ENCODE results near the gene WLS.
"Not testable (repeated sequence)": the region's sequence is repeated elsewhere in the genome, so short reads cannot be mapped to it uniquely, and the experiment has no call there.

Gene WLS

DNA sequence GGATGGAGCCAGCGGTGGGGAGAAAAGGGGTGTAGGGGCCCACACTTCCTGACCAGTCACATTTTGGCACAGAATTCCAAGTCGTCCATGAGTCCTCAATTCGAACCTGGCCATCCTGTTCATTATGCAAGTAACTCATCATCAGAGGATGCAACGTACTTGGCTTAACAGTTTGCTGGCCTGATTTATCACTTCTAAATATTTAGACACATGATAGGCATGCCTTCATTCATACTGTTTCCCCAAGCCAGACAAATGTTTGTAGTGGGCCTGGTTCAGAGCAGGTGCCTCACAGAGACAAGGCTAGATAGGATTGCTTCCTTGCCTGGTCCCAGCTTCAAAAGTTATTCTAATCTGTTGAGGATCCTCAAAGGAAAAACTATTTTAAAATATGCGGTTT lies 66.7 kb downstream of the WLS start:
- H4K20me1 ChIP-seq (ENCODE audit: low read depth, low read length) = no peaks in the 10 kb centered on the region
- no peaks in the 10 kb centered on the region for H3K9me3 ChIP-seq (ENCODE audit: insufficient read depth, low read length)
- no peaks in the 10 kb centered on the region for H3K79me2 ChIP-seq (ENCODE audit: insufficient read depth, low read length)
- H3K4me2 ChIP-seq (ENCODE audit: low read depth, low read length, poor library complexity, severe bottlenecking) = no peak overlapping the region
- no peaks in the 10 kb centered on the region for H3K36me3 ChIP-seq (ENCODE audit: low read length)
- H3K27me3 ChIP-seq (ENCODE audit: low read length) = no peaks in the 10 kb centered on the region
- TF ChIP-seq CTCF (IDR thresholded peaks at IDR 0.05; ENCODE audit: insufficient read depth, low read length, poor library complexity, severe bottlenecking) = no peak
- TF ChIP-seq EZH2phosphoT487 (conservative IDR thresholded peaks at IDR 0.05; ENCODE audit: low read length) = no peak
- no peaks in the 10 kb centered on the region for H3K9me2 ChIP-seq (replicated peaks; ENCODE audit: insufficient read depth, low read length)
- no peak overlapping the region for H3K4me3 ChIP-seq (ENCODE audit: insufficient read depth, low read length, poor library complexity, severe bottlenecking)
- no peak overlapping the region for H2AFZ ChIP-seq (ENCODE audit: low read depth, low read length, severe bottlenecking)
- no peak overlapping the region for H3K9ac ChIP-seq (ENCODE audit: low read length)
- H3F3A ChIP-seq (ENCODE audit: insufficient read depth) = no peaks in the 10 kb centered on the region
- H3K27ac ChIP-seq (ENCODE audit: low read depth, low read length) = no peak overlapping the region

DNA sequence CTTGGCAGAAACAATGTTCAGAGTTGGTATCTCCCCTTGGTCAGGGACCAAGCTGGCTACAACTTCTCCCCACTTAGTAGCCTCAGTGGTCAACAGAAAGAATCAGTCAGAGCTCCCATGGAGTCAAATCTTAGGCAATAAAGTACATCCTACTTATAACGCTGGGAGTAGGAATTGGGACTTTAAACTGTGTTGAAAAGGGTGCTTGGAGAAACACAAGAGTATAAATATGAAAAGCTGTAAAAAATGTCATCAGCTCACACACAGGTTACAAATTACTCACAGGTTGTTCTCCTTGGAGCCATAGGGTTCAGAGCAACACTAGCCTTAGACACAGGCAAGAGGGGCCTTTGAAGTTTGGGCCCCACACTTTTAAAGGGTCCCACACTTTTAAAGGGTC lies 67.4 kb downstream of the WLS start:
- H3K36me3 ChIP-seq (ENCODE audit: low read length) = no peaks in the 10 kb centered on the region
- H3K9ac ChIP-seq (ENCODE audit: low read length) = no peak overlapping the region
- H3K4me2 ChIP-seq (ENCODE audit: low read depth, low read length, poor library complexity, severe bottlenecking) = no peak overlapping the region
- no peaks in the 10 kb centered on the region for H3K79me2 ChIP-seq (ENCODE audit: insufficient read depth, low read length)
- H4K20me1 ChIP-seq (ENCODE audit: low read depth, low read length) = no peaks in the 10 kb centered on the region
- H3F3A ChIP-seq (ENCODE audit: insufficient read depth) = no peaks in the 10 kb centered on the region
- H3K27me3 ChIP-seq (ENCODE audit: low read length) = no peaks in the 10 kb centered on the region
- no peak overlapping the region for H2AFZ ChIP-seq (ENCODE audit: low read depth, low read length, severe bottlenecking)
- no peak for TF ChIP-seq CTCF (IDR thresholded peaks at IDR 0.05; ENCODE audit: insufficient read depth, low read length, poor library complexity, severe bottlenecking)
- no peak for TF ChIP-seq EZH2phosphoT487 (conservative IDR thresholded peaks at IDR 0.05; ENCODE audit: low read length)
- H3K27ac ChIP-seq (ENCODE audit: low read depth, low read length) = no peak overlapping the region
- H3K9me3 ChIP-seq (ENCODE audit: insufficient read depth, low read length) = no peaks in the 10 kb centered on the region
- no peaks in the 10 kb centered on the region for H3K9me2 ChIP-seq (replicated peaks; ENCODE audit: insufficient read depth, low read length)
- H3K4me3 ChIP-seq (ENCODE audit: insufficient read depth, low read length, poor library complexity, severe bottlenecking) = no peak overlapping the region

GRCh38 chr1:68163220-68163619 lies 69.1 kb downstream of the WLS start:
- no peaks in the 10 kb centered on the region for H4K20me1 ChIP-seq (ENCODE audit: low read depth, low read length)
- no peak overlapping the region for H3K4me2 ChIP-seq (ENCODE audit: low read depth, low read length, poor library complexity, severe bottlenecking)
- no peaks in the 10 kb centered on the region for H3K27me3 ChIP-seq (ENCODE audit: low read length)
- H3K9me2 ChIP-seq (replicated peaks; ENCODE audit: insufficient read depth, low read length) = no peaks in the 10 kb centered on the region
- H3K27ac ChIP-seq (ENCODE audit: low read depth, low read length) = no peak overlapping the region
- no peaks in the 10 kb centered on the region for H3F3A ChIP-seq (ENCODE audit: insufficient read depth)
- H3K79me2 ChIP-seq (ENCODE audit: insufficient read depth, low read length) = no peaks in the 10 kb centered on the region
- H3K4me3 ChIP-seq (ENCODE audit: insufficient read depth, low read length, poor library complexity, severe bottlenecking) = no peak overlapping the region
- H2AFZ ChIP-seq (ENCODE audit: low read depth, low read length, severe bottlenecking) = no peak overlapping the region
- H3K9ac ChIP-seq (ENCODE audit: low read length) = no peak overlapping the region
- H3K9me3 ChIP-seq (ENCODE audit: insufficient read depth, low read length) = no peaks in the 10 kb centered on the region
- TF ChIP-seq CTCF (IDR thresholded peaks at IDR 0.05; ENCODE audit: insufficient read depth, low read length, poor library complexity, severe bottlenecking) = no peak
- no peak for TF ChIP-seq EZH2phosphoT487 (conservative IDR thresholded peaks at IDR 0.05; ENCODE audit: low read length)
- no peaks in the 10 kb centered on the region for H3K36me3 ChIP-seq (ENCODE audit: low read length)

DNA sequence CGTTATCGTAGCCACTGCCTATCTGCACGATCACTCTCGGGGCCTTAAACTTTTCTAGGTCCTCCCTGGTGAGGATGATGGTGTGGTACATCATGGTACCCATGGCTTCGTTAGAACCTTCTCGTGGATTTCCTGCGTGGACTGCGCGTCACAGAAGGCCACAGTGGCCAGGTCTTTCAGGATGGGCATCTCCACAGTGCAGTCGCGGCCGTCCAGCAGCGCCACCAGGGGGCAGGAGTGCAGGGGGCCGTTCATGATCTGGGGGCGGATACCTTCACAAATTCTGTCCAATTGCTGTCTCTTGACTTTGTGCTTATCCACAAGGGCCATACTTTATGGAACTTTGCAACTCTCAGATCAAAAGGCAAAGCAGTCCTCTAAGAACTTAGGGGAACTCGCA lies 69.6 kb downstream of the WLS start:
- Histone ChIP-seq H2AFZ (ENCODE audit: low read depth, low read length, severe bottlenecking) (no peak overlapping the region), H3K27ac (ENCODE audit: low read depth, low read length) (no peak overlapping the region), H3K9me2 (replicated peaks; ENCODE audit: insufficient read depth, low read length) (no peaks in the 10 kb centered on the region), H3F3A (ENCODE audit: insufficient read depth) (no peaks in the 10 kb centered on the region), H3K9ac (ENCODE audit: low read length) (no peak overlapping the region), H3K9me3 (ENCODE audit: insufficient read depth, low read length) (no peaks in the 10 kb centered on the region), H3K4me3 (ENCODE audit: insufficient read depth, low read length, poor library complexity, severe bottlenecking) (no peak overlapping the region), H3K4me2 (ENCODE audit: low read depth, low read length, poor library complexity, severe bottlenecking) (no peak overlapping the region), H4K20me1 (ENCODE audit: low read depth, low read length) (no peaks in the 10 kb centered on the region), H3K27me3 (ENCODE audit: low read length) (no peaks in the 10 kb centered on the region), H3K79me2 (ENCODE audit: insufficient read depth, low read length) (no peaks in the 10 kb centered on the region), H3K36me3 (ENCODE audit: low read length) (no peaks in the 10 kb centered on the region)
- no peak for TF ChIP-seq CTCF (IDR thresholded peaks at IDR 0.05; ENCODE audit: insufficient read depth, low read length, poor library complexity, severe bottlenecking)

DNA sequence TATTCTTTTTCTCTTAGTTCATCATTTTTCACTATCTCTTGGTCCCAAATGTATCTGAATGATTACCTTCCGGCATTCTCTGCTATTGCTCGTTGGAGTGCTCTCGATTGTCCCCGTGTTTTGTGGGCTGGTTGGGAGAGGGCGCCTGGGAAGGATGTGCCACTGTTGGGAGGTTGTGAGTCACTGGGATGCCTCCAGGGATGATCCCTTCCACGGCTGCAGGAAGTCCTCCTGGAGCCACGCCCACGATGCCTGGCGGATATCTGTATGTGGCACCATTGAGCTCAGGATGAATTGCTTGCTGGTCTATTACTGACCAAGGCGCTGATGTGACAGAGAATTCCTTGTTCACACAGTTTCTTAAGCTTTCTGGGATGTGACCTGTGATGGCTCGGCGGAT lies 70.7 kb downstream of the WLS start:
- H3K27me3 ChIP-seq (ENCODE audit: low read length); H3K4me2 ChIP-seq (ENCODE audit: low read depth, low read length, poor library complexity, severe bottlenecking): not testable (repeated sequence)

More for the DNA sequence above, 70.7 kb downstream of the WLS start:
- not testable (repeated sequence) for H3K79me2 ChIP-seq (ENCODE audit: insufficient read depth, low read length); H3K9me3 ChIP-seq (ENCODE audit: insufficient read depth, low read length); H3K4me3 ChIP-seq (ENCODE audit: insufficient read depth, low read length, poor library complexity, severe bottlenecking); H3K9ac ChIP-seq (ENCODE audit: low read length); H3K9me2 ChIP-seq (replicated peaks; ENCODE audit: insufficient read depth, low read length); H2AFZ ChIP-seq (ENCODE audit: low read depth, low read length, severe bottlenecking); H3K36me3 ChIP-seq (ENCODE audit: low read length); H4K20me1 ChIP-seq (ENCODE audit: low read depth, low read length); H3F3A ChIP-seq (ENCODE audit: insufficient read depth); H3K27ac ChIP-seq (ENCODE audit: low read depth, low read length)

All from SU-DHL-6 (cell line).